ENCODE data around the gene SETD5. TPM values are rescaled to one million over a fixed set of nuclear protein-coding genes. Genes with fewer than 3 reads are reported as not detected.

Gene SETD5
- total and polyA plus RNA-seq, 10 donors, result 9.7 to 159 (median 118) TPM

DNA sequence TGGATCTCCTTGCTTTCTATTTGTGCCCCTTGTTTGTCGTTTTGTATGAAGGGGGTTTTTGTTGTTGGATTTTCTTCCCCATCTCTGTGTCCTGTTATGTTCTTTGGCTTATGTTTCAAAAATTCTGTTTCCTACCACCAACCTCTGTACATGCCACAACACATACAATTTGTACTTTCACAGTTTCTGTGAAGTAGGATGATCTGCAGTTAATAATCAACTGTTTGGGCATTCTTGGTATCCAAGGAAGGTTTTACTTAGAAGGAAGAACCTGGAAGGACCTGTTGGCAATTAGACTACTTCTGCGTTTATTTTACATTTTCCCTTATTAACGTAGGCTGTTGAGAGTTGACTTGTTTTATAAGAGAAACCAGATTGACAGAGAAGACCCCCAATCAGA is 8.3 kb downstream of the SETD5 start:
- TF ChIP-seq POLR2AphosphoS5 (IDR thresholded peaks at IDR 0.05) (no peak), POLR2A (IDR thresholded peaks at IDR 0.05) (no peak)
- TF ChIP-seq, protein P1, sequence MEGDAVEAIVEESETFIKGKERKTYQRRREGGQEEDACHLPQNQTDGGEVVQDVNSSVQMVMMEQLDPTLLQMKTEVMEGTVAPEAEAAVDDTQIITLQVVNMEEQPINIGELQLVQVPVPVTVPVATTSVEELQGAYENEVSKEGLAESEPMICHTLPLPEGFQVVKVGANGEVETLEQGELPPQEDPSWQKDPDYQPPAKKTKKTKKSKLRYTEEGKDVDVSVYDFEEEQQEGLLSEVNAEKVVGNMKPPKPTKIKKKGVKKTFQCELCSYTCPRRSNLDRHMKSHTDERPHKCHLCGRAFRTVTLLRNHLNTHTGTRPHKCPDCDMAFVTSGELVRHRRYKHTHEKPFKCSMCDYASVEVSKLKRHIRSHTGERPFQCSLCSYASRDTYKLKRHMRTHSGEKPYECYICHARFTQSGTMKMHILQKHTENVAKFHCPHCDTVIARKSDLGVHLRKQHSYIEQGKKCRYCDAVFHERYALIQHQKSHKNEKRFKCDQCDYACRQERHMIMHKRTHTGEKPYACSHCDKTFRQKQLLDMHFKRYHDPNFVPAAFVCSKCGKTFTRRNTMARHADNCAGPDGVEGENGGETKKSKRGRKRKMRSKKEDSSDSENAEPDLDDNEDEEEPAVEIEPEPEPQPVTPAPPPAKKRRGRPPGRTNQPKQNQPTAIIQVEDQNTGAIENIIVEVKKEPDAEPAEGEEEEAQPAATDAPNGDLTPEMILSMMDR (IDR thresholded peaks at IDR 0.05 in 8 of 11, conservative IDR thresholded peaks at IDR 0.05 in 3 of 11), result no peak
- Histone ChIP-seq H3K9me3 (no peaks in the 10 kb centered on the region), H3K27ac (peak overlapping the region in 1 of 8 donors; percentile 16), H3K36me3 (no peaks in the 10 kb centered on the region), H3K4me1 (peaks cover 72 to 100% (median 94%) of the 10 kb centered on the region in 6 donors), H3K27me3 (replicated peaks in 1 of 7) (no peaks in the 10 kb centered on the region), H3K4me3 (no peak overlapping the region)
- 71 to 84% (median 80%) methylated on average over 3 of the region's 3 CpGs for WGBS, 5 donors
- intact Hi-C loops (cut with DNase I; ENCODE audit: low total_unique reads), result no loop called here
- DNase-seq, result no peak

DNA sequence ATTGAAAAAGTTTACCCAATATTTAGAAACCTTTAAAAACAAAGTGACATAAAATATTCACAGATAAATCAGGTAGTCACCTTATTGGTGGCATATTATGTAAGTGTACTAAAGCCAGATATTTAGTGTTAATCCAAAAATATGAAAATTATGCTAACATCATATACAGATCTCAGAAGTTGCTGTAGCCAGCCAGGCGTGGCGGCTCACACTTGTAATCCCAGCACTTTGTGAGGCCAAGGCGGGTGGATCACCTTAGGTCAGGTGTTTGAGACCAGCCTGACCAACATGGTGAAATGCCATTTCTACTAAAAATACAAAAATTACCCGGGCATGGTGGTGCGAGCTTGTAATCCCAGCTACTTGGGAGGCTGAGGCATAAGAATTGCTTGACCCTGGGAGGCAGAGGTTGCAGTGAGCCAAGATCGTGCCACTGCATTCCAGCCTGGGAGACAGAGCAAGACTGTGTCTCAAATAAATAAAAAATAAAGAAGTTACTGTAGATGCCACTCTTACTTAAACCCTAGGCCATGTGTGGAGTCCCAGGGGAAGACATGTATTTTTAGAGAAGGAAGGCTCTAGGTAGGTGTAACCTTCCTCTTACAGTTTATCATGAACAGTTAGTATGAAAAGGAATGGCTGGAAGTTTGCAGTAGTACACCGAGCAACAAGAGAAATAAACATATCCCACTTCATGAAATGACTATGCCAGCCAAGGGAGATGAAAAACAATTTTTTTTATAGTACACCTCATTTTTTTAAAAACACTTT is 9.6 kb downstream of the SETD5 start:
- H3K4me1 ChIP-seq, result peaks cover 64 to 100% (median 94%) of the 10 kb centered on the region in 6 donors

DNA sequence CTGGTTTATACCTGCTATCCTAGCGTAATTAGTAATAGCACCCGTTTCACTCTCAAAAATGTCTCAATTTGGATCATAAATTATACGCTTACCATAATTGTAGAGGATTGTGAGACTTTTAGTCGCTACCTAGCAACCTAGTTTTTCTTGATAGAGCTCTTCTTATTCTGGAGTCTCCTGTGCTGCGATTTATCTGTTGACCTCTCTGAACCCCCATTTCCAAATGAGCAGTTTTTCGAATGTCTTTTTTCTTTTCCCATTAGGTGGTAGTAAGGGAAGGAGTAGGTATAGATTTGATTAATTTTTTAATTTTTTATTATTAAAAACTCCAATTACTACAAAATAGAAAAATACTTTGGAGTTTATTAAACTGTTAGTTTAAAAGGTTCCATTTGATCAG is 10.6 kb downstream of the SETD5 start:
- intact Hi-C loops (cut with DNase I; ENCODE audit: low total_unique reads), result no loop called here
- WGBS, 5 donors, result 87 to 95% (median 91%) methylated on average over 6 of the region's 6 CpGs
- Histone ChIP-seq H3K27ac (no peak overlapping the region), H3K27me3 (replicated peaks in 1 of 7) (no peaks in the 10 kb centered on the region), H3K9me3 (no peaks in the 10 kb centered on the region), H3K36me3 (no peaks in the 10 kb centered on the region), H3K4me1 (peaks cover 54 to 100% (median 94%) of the 10 kb centered on the region in 6 donors), H3K4me3 (no peak overlapping the region)
- no peak for TF ChIP-seq POLR2AphosphoS5 (IDR thresholded peaks at IDR 0.05)
- TF ChIP-seq POLR2A (IDR thresholded peaks at IDR 0.05), result no peak
- TF ChIP-seq, protein P1 (IDR thresholded peaks at IDR 0.05 in 8 of 11, conservative IDR thresholded peaks at IDR 0.05 in 3 of 11), result no peak
- DNase-seq, result no peak

More for the DNA sequence above, 9.6 kb downstream of the SETD5 start:
- intact Hi-C loops (cut with DNase I; ENCODE audit: low total_unique reads), result no loop called here
- H3K27me3 ChIP-seq (replicated peaks in 1 of 7), result no peaks in the 10 kb centered on the region
- no peak for DNase-seq
- peak overlapping the region in 2 of 8 donors; percentile 3 to 10 for H3K27ac ChIP-seq
- TF ChIP-seq POLR2A (IDR thresholded peaks at IDR 0.05) (no peak), POLR2AphosphoS5 (IDR thresholded peaks at IDR 0.05) (no peak)
- TF ChIP-seq, protein P1 (IDR thresholded peaks at IDR 0.05 in 8 of 11, conservative IDR thresholded peaks at IDR 0.05 in 3 of 11), result no peak
- no peaks in the 10 kb centered on the region for H3K36me3 ChIP-seq
- no peak overlapping the region for H3K4me3 ChIP-seq
- 78 to 86% (median 80%) methylated on average over 7 of the region's 7 CpGs for WGBS, 5 donors
- no peaks in the 10 kb centered on the region for H3K9me3 ChIP-seq

DNA sequence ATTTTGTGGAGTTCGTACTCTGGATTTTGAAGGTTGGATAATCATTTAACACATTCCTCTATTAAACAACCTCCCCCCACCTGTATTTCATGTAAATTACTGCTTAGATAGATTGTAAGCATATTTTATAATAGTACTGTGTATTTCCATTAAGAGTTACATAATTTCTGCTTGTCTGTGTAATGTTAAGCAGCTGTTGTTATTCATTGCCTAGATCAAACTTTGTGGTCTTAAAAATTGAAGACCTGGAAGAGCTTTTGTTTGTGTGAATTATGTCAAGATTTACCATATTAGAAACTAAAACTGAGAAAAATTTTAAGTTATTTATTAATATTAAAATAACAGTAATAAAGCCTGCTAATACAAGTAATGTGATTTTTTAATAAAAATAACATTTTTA is 11.1 kb downstream of the SETD5 start:
- H3K4me3 ChIP-seq, result no peak overlapping the region
- TF ChIP-seq POLR2AphosphoS5 (IDR thresholded peaks at IDR 0.05) (no peak), POLR2A (IDR thresholded peaks at IDR 0.05) (no peak)
- TF ChIP-seq, protein P1 (IDR thresholded peaks at IDR 0.05 in 8 of 11, conservative IDR thresholded peaks at IDR 0.05 in 3 of 11), result no peak
- 78 to 92% (median 84%) methylated on average over 1 of the region's 1 CpG for WGBS, 5 donors
- H3K36me3 ChIP-seq, result no peaks in the 10 kb centered on the region
- no peaks in the 10 kb centered on the region for H3K27me3 ChIP-seq (replicated peaks in 1 of 7)
- no peaks in the 10 kb centered on the region for H3K9me3 ChIP-seq
- intact Hi-C loops (cut with DNase I; ENCODE audit: low total_unique reads), result no loop called here
- H3K27ac ChIP-seq, result no peak overlapping the region
- no peak for DNase-seq
- peaks cover 52 to 99% (median 91%) of the 10 kb centered on the region in 6 donors for H3K4me1 ChIP-seq
